Natural killer cell treated with Interleukin-12 subunit alpha and Interleukin-12 subunit beta and Interleukin-15 and Interleukin-18, amount 100 ng/mL, for 72 hours (primary cell): ENCODE measurements around the gene NFIB. TPM values are rescaled to one million over a fixed set of nuclear protein-coding genes. Genes with fewer than 3 reads are reported as not detected.

Experiments used
- ATAC-seq, 2 donors: fragments of 150-1000 bp; cut with Tn5 transposase in 1 of 2; sonication (Bioruptor Pico), chemical (Tn5 transposase) in 1 of 2; 2 replicates each; pipeline ENCODE4 v1.10.0; 2021
- DNase-seq: peaks from one replicate; pipeline ENCODE4 v3.0.0; 2022; ENCODE audit warnings: low spot score
- H3K27ac Mint-ChIP-seq, 2 donors: 1 replicate in 1 of 2; 2 replicates in 1 of 2; pipeline ENCODE4 v1.8.0; 2022; ENCODE audit warnings: mixed read lengths in 2 of 2, mild to moderate bottlenecking in 1 of 2, moderate library complexity in 1 of 2
- H3K27me3 Mint-ChIP-seq, 2 donors: 1 replicate in 1 of 2; 2 replicates in 1 of 2; pipeline ENCODE4 v1.8.0; 2022; ENCODE audit warnings: mixed read lengths in 2 of 2
- H3K36me3 Mint-ChIP-seq: one replicate; pipeline ENCODE4 v1.8.0; 2022; ENCODE audit warnings: mixed read lengths
- H3K4me1 Mint-ChIP-seq, 2 donors: 1 replicate in 1 of 2; 2 replicates in 1 of 2; pipeline ENCODE4 v1.8.0; 2022; ENCODE audit warnings: low read depth in 2 of 2, mixed read lengths in 2 of 2, mild to moderate bottlenecking in 1 of 2
- H3K4me3 Mint-ChIP-seq: one replicate; pipeline ENCODE4 v1.8.0; 2022; ENCODE audit warnings: mixed read lengths
- H3K9me3 Mint-ChIP-seq: 2 replicates; pipeline ENCODE4 v1.8.0; 2022; ENCODE audit warnings: mixed read lengths
- total RNA-seq, 2 donors: library from RNA; stranded (reverse); gene quantifications; one replicate each; pipeline ENCODE4 v1.2.3, GENCODE V29; 2022

Gene NFIB
- total RNA-seq, 2 donors from 2014 or later, result not detected

GRCh38 chr9:14320271-14321181 lies 6.6 kb upstream of the NFIB start:
- H3K27me3 Mint-ChIP-seq, result peaks cover 39 to 47% of the 10 kb centered on the region in 2 donors
- H3K27ac Mint-ChIP-seq, result peak overlapping the region in 1 of 2 donors; percentile 18
- H3K36me3 Mint-ChIP-seq, result peaks cover 10% of the 10 kb centered on the region
- H3K4me1 Mint-ChIP-seq, result peaks cover 25 to 35% of the 10 kb centered on the region in 2 donors
- peaks cover 3% of the 10 kb centered on the region for H3K9me3 Mint-ChIP-seq
- peak overlapping the region; percentile 83 for H3K4me3 Mint-ChIP-seq
- ATAC-seq, result no peak
- no peak for DNase-seq

- ATAC-seq (no peak), DNase-seq (no peak)
- peaks cover 10% of the 10 kb centered on the region for H3K36me3 Mint-ChIP-seq
- peaks cover 31 to 40% of the 10 kb centered on the region in 2 donors for H3K4me1 Mint-ChIP-seq
- peaks cover 3% of the 10 kb centered on the region for H3K9me3 Mint-ChIP-seq
- peaks cover 45 to 53% of the 10 kb centered on the region in 2 donors for H3K27me3 Mint-ChIP-seq
- no peak overlapping the region for H3K4me3 Mint-ChIP-seq
- H3K27ac Mint-ChIP-seq, result no peak overlapping the region
Measured at GRCh38 chr9:14318934-14319580, 5.1 kb upstream of the NFIB start.

GRCh38 chr9:14318361-14318760 lies 4.4 kb upstream of the NFIB start:
- Mint-ChIP-seq H3K4me1 (peaks cover 34 to 45% of the 10 kb centered on the region in 2 donors), H3K4me3 (no peak overlapping the region)

GRCh38 chr9:14317667-14318320 lies 3.9 kb upstream of the NFIB start:
- no peak overlapping the region for H3K27ac Mint-ChIP-seq
- peaks cover 48 to 58% of the 10 kb centered on the region in 2 donors for H3K27me3 Mint-ChIP-seq
- H3K4me1 Mint-ChIP-seq, result peaks cover 32 to 41% of the 10 kb centered on the region in 2 donors
- DNase-seq (no peak), ATAC-seq (no peak)
- H3K4me3 Mint-ChIP-seq, result no peak overlapping the region
- H3K36me3 Mint-ChIP-seq, result peaks cover 5% of the 10 kb centered on the region
- peaks cover 3% of the 10 kb centered on the region for H3K9me3 Mint-ChIP-seq

More at GRCh38 chr9:14318361-14318760, 4.4 kb upstream of the NFIB start:
- DNase-seq (no peak), ATAC-seq (no peak)
- no peak overlapping the region for H3K27ac Mint-ChIP-seq
- H3K27me3 Mint-ChIP-seq, result peaks cover 49 to 59% of the 10 kb centered on the region in 2 donors
- peaks cover 3% of the 10 kb centered on the region for H3K9me3 Mint-ChIP-seq
- H3K36me3 Mint-ChIP-seq, result peaks cover 10% of the 10 kb centered on the region

GRCh38 chr9:14316602-14317300 lies 2.8 kb upstream of the NFIB start:
- DNase-seq (no peak), ATAC-seq (no peak)
- Mint-ChIP-seq H3K27ac (no peak overlapping the region), H3K9me3 (peaks cover 3% of the 10 kb centered on the region), H3K27me3 (peaks cover 53 to 67% of the 10 kb centered on the region in 2 donors), H3K4me1 (peaks cover 30 to 34% of the 10 kb centered on the region in 2 donors), H3K4me3 (peak overlapping the region; percentile 77), H3K36me3 (peaks cover 5% of the 10 kb centered on the region)

- H3K36me3 Mint-ChIP-seq, result peaks cover 5% of the 10 kb centered on the region
- no peak for ATAC-seq
- peaks cover 25 to 29% of the 10 kb centered on the region in 2 donors for H3K4me1 Mint-ChIP-seq
- no peak for DNase-seq
- H3K27ac Mint-ChIP-seq, result no peak overlapping the region
- H3K4me3 Mint-ChIP-seq, result peak overlapping the region; percentile 87
- peaks cover 2% of the 10 kb centered on the region for H3K9me3 Mint-ChIP-seq
- peaks cover 49 to 65% of the 10 kb centered on the region in 2 donors for H3K27me3 Mint-ChIP-seq
Measured at GRCh38 chr9:14315875-14316601, 2.1 kb upstream of the NFIB start.

GRCh38 chr9:14314929-14315874 lies 1.3 kb upstream of the NFIB start:
- H3K4me1 Mint-ChIP-seq, result peaks cover 19 to 21% of the 10 kb centered on the region in 2 donors
- ATAC-seq (peak; percentile 63 to 67), DNase-seq (no peak)
- H3K36me3 Mint-ChIP-seq, result peaks cover 5% of the 10 kb centered on the region
- no peaks in the 10 kb centered on the region for H3K9me3 Mint-ChIP-seq
- H3K27me3 Mint-ChIP-seq, result peaks cover 43 to 66% of the 10 kb centered on the region in 2 donors
- H3K4me3 Mint-ChIP-seq, result peak overlapping the region; percentile 87
- no peak overlapping the region for H3K27ac Mint-ChIP-seq

- Mint-ChIP-seq H3K9me3 (no peaks in the 10 kb centered on the region), H3K4me1 (peaks cover 19 to 21% of the 10 kb centered on the region in 2 donors), H3K4me3 (peak overlapping the region; percentile 87), H3K27ac (no peak overlapping the region), H3K36me3 (peaks cover 5% of the 10 kb centered on the region), H3K27me3 (peaks cover 45 to 69% of the 10 kb centered on the region in 2 donors)
- ATAC-seq (no peak), DNase-seq (no peak)
Measured at GRCh38 chr9:14314424-14314928, 535 bp upstream of the NFIB start.

- Mint-ChIP-seq H3K27ac (no peak overlapping the region), H3K27me3 (peaks cover 43 to 72% of the 10 kb centered on the region in 2 donors)
Measured at GRCh38 chr9:14313378-14313940, 482 bp downstream of the NFIB start.

GRCh38 chr9:14312719-14313377 lies 1.1 kb downstream of the NFIB start:
- Mint-ChIP-seq H3K27ac (no peak overlapping the region), H3K36me3 (peaks cover 5% of the 10 kb centered on the region), H3K4me1 (peaks cover 19 to 21% of the 10 kb centered on the region in 2 donors), H3K4me3 (peak overlapping the region; percentile 84), H3K9me3 (no peaks in the 10 kb centered on the region), H3K27me3 (peaks cover 45 to 77% of the 10 kb centered on the region in 2 donors)
- ATAC-seq, result no peak
- no peak for DNase-seq

More at GRCh38 chr9:14313378-14313940, 482 bp downstream of the NFIB start:
- no peak for ATAC-seq
- peak overlapping the region; percentile 84 for H3K4me3 Mint-ChIP-seq
- no peak for DNase-seq
- no peaks in the 10 kb centered on the region for H3K9me3 Mint-ChIP-seq
- peaks cover 19 to 21% of the 10 kb centered on the region in 2 donors for H3K4me1 Mint-ChIP-seq
- H3K36me3 Mint-ChIP-seq, result peaks cover 5% of the 10 kb centered on the region
